SJSA1 (cell line): ENCODE results near the gene DRC1. TPM values are rescaled to one million over a fixed set of nuclear protein-coding genes. Genes with fewer than 3 reads are reported as not detected.
"Not testable (repeated sequence)": the region's sequence is repeated elsewhere in the genome, so short reads cannot be mapped to it uniquely, and the experiment has no call there.

Experiments used
- DNase-seq, 2 experiments: peaks; one replicate each; pipeline ENCODE4 v3.0.0-alpha.2; 2015 to 2020; ENCODE audit warnings: low spot score in 2 of 2, low read depth in 1 of 2
- H3K27ac ChIP-seq: fragments of 250-450 bp; sonication (Bioruptor Pico); 2 replicates; pipeline ENCODE4 v1.5.1; 2020; ENCODE audit warnings: mild to moderate bottlenecking, moderate library complexity
- H3K27me3 ChIP-seq: fragments of 250-450 bp; sonication (Bioruptor Pico); replicated peaks from 2 replicates; pipeline ENCODE4 v1.5.1; 2020; ENCODE audit warnings: mild to moderate bottlenecking, moderate library complexity
- H3K36me3 ChIP-seq: fragments of 250-450 bp; sonication (Bioruptor Pico); 2 replicates; pipeline ENCODE4 v1.5.1; 2020; ENCODE audit warnings: mild to moderate bottlenecking
- H3K4me1 ChIP-seq: fragments of 250-450 bp; sonication (Bioruptor Pico); replicated peaks from 2 replicates; pipeline ENCODE4 v1.6.1; 2021; ENCODE audit warnings: mild to moderate bottlenecking
- H3K4me3 ChIP-seq: fragments of 250-450 bp; sonication (Bioruptor Pico); 2 replicates; pipeline ENCODE4 v1.5.1; 2020; ENCODE audit warnings: mild to moderate bottlenecking
- H3K9me3 ChIP-seq: fragments of 250-450 bp; sonication (Bioruptor Pico); replicated peaks from 2 replicates; pipeline ENCODE4 v1.5.1; 2020; ENCODE audit warnings: mild to moderate bottlenecking
- total RNA-seq: library from RNA; depleted of rRNA; stranded (reverse); fragments of >200 nt; shearing (Covaris generic); gene quantifications from 2 replicates; pipeline ENCODE4 v1.2.3, GENCODE V29; 2014; rRNA removed

Gene DRC1
- not detected in 2 replicates for total RNA-seq

DNA sequence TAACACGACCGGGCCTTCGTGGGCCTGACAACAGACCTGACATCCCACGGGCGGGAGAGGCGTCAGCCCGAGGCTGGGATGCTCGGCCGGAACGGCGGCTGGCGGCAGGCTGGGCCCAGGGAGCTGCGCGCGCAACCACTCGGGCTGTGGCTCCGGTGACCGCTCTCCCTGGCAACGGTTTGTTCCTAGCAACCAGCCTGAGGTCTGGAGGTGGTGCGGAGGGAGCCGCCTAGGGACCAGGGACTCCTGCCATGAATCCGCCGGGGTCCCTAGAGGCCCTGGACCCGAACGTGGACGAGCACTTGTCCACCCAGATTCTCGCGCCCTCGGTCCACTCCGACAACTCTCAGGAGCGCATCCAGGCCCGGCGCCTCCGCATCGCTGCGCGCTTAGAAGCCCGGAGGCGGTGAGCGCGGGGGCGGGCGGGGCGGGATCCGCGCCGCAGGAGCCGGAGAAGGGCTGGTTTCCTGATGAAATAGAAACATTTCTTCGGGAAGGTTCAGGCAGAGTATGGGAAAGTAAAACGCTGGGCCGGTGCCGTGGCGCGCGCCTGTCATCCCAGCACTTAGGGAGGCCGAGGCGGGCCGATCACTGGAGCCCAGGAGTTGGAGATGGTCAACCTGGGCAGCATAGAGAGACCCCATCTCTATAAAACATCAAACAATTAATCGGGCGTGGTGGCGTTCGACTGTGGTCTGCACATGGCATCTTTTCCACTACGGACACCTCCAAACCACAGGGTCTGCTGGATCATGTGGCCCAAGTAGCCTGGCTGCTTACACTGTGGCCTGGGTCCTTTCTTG is at the start of gene DRC1:
Gene DRC1, plus strand, starts transcription at position 182 of the 803 bp plus-strand sequence. Its CDS starts 70 bp downstream, at position 252.
- Histone ChIP-seq H3K27ac (no peak within 1 kb of the TSS), H3K4me3 (peak within 1 kb of the TSS; percentile 24; the same call in 1 of the 2 replicates), H3K27me3 (no peaks in the 10 kb centered on the region; the same call in 1 of the 2 replicates), H3K4me1 (peaks cover 4% of the 10 kb centered on the region), H3K36me3 (no peaks in the 10 kb centered on the region), H3K9me3 (no peaks in the 10 kb centered on the region)
- peak; percentile 34 to 66 for DNase-seq

DNA sequence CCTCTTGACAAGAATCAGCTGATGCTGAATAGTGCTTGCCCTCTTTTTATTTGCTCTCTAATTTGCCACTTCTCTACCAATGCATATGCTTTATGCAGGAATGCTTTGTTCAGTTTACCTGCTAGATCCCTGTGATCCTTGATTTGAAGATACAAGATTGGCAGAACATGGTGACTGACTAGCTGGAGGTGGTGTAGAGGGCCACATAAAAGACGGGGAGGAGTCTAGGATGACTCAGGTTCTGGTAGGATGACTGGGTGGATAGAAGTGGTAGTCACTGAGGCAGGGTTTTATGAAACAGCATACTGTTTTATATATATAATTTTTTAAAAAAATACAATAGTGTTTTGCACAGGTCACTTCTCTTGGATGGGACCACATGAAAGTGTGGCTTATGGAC is 48.8 kb upstream of the DRC1 start:
- Histone ChIP-seq H3K9me3 (no peaks in the 10 kb centered on the region), H3K4me1 (peaks cover 16% of the 10 kb centered on the region), H3K27ac (no peak overlapping the region), H3K36me3 (peaks cover 7% of the 10 kb centered on the region), H3K27me3 (no peaks in the 10 kb centered on the region), H3K4me3 (no peak overlapping the region)
- DNase-seq = no peak

DNA sequence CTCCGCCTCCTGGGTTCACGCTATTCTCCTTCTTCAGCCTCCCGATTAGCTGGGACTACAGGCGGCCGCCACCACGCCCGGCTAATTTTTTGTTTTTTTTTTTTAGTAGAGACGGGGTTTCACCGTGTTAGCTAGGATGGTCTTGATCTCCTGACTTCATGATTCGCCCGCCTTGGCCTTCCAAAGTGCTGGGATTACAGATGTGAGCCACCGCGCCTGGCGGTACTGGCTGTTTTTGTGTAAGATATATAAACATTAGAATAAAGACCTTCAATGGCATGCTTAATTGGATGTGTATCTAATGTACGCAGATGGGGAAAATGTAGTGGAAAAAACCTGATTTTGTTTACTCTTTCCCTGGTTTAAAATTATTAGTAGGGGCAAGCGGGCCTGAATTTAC is 47.3 kb upstream of the DRC1 start:
- DNase-seq, H3K4me3 ChIP-seq, H3K27ac ChIP-seq, H3K27me3 ChIP-seq, H3K36me3 ChIP-seq, H3K9me3 ChIP-seq: not testable (repeated sequence)
- H3K4me1 ChIP-seq = peaks cover 16% of the 10 kb centered on the region

DNA sequence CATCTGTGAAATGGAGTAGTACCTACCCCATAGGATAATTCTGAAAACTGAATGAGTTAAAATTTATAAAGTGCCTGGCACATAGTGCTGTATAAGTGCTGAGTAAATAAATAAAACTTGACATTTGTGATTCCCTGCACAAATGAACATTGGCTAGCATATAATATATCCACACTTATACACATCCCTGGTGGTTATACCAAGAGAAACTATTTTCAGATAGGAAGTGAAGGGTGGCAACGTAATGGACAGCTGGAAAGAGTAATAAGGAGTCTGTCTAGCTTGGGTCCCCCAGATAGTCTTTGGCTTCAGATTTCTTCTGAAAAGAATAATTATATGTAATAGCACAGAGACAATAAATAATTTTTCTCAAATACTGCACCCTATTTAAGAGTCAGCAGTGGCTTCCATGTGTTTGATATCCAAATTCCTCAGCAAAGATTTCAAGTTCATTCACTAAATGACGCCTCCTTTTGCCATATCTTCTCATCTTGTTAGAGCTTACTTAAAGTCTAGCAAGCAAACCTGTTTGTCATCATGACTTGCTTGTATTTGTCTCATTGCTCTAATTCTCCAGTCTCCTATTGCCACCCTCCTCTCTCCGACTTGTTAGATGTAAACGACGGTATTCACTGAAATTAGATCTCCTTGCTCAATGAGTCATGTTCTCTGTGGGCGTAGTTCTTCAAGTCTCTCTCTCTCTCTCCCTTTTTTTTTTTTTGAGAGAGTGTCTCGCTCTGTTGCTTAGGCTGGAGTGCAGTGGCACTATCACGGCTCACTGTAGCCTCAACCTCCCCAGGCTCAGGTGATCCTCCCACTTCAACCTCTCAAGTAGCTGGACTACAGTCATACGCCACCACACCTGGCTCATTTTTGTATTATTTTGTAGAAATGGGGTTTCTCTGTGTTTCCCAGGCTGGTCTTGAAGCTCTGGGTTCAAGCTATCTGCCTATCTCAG is 46.4 kb upstream of the DRC1 start:
- peaks cover 16% of the 10 kb centered on the region for H3K4me1 ChIP-seq
- H3K36me3 ChIP-seq = peaks cover 7% of the 10 kb centered on the region
- no peak overlapping the region for H3K4me3 ChIP-seq
- no peaks in the 10 kb centered on the region for H3K27me3 ChIP-seq
- DNase-seq = peak; percentile 53 to 65
- no peaks in the 10 kb centered on the region for H3K9me3 ChIP-seq
- peak overlapping the region; percentile 22; the same call in 1 of the 2 replicates for H3K27ac ChIP-seq

DNA sequence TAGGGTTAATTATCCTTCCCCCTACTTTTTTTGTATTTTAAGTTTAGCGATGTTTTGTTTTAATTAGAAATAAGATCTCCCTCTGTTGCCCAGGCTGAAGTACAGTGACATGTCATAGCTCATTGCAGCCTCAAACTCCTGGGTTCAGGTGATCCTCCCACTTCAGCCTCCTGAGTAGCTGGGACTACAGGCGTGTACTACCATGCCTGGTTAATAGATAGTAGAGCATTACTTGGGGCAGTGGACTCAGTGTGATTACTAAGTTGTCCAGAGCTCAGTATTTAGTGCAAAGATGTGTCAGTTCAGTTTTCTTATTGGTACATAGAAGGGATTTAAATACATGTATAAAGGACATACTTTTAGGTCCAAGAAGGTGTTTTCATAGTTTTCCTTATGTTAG is 45.6 kb upstream of the DRC1 start:
- Histone ChIP-seq H3K4me3 (no peak overlapping the region), H3K4me1 (peaks cover 16% of the 10 kb centered on the region), H3K27me3 (no peaks in the 10 kb centered on the region), H3K27ac (no peak overlapping the region), H3K9me3 (no peaks in the 10 kb centered on the region), H3K36me3 (peaks cover 7% of the 10 kb centered on the region)
- DNase-seq = no peak

DNA sequence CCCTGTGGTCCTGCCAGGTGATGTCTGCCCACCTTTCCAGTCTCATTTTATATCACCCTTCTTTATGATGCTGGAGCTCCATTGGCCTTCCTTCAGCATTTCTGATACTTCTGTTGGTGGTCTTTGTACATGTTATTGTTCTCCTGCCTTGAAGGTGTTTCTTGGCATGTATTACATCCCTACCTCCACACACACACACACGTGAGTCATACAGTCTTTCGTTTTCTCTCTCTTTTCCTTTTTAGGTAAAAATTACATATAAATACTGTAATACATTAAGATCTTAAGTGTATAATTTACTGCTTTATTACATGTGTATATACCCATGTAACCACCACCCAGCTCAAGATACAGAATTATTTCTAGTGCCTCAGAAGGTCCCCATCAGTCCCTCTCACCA is 44.9 kb upstream of the DRC1 start:
- no peak overlapping the region for H3K27ac ChIP-seq

DNA sequence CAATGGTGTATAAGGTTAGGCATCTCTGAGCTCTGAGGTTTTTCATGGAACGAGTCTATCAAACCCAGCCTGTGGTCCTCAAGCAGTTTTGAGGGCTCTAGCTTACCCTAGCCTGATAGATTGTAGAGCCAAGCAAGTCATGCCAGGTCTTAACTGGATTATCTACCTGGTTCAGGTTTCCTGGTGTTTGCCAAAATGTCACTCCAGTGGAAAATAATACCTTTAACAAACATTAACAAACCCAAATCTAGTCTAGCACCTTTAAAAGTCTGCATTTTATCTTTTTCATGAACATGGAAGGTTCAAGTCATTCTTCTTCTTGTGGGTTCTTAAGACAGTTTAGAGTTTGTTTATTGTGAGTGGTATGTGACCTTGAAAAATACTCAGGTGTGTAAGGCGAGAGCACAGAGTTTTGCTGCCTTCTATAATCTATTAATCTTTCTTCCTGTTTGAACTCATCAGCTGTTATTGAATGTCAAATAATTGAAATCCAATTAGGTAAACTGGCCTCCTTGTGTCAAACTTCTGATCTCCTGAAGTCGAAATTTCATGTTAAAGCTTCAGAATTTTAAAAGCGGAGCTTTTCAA is 41.7 kb upstream of the DRC1 start:
- no peak for DNase-seq
- H3K9me3 ChIP-seq = no peaks in the 10 kb centered on the region
- no peaks in the 10 kb centered on the region for H3K27me3 ChIP-seq
- no peak overlapping the region for H3K4me3 ChIP-seq
- peaks cover 7% of the 10 kb centered on the region for H3K36me3 ChIP-seq
- H3K4me1 ChIP-seq = peaks cover 14% of the 10 kb centered on the region
- no peak overlapping the region for H3K27ac ChIP-seq

More for the DNA sequence above, 44.9 kb upstream of the DRC1 start:
- H3K4me3 ChIP-seq = no peak overlapping the region
- H3K27me3 ChIP-seq = no peaks in the 10 kb centered on the region
- H3K4me1 ChIP-seq = peaks cover 16% of the 10 kb centered on the region
- no peak for DNase-seq
- H3K9me3 ChIP-seq = no peaks in the 10 kb centered on the region
- H3K36me3 ChIP-seq = peaks cover 7% of the 10 kb centered on the region

DNA sequence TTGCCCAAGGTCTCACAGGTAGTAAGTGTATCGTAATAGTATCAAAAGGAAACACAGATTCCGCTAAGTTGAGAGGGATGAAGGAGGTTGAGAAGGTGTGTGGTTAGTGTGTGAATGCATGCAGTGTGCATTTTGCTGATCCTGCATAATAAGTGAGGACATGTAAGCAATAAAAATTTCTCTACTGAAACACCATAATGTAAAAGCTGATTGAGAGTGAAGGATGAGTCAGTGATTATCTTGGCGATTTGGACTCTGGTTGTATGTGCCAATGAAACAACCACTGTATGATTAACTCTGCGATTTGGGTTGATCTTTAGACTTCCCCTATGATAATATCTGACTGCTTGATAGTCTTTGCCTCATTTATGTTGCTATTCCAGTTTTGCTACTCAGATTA is 38.4 kb upstream of the DRC1 start:
- no peak for DNase-seq
- peaks cover 6% of the 10 kb centered on the region for H3K36me3 ChIP-seq
- no peak overlapping the region for H3K27ac ChIP-seq
- no peak overlapping the region for H3K4me3 ChIP-seq
- no peaks in the 10 kb centered on the region for H3K4me1 ChIP-seq
- no peaks in the 10 kb centered on the region for H3K27me3 ChIP-seq
- no peaks in the 10 kb centered on the region for H3K9me3 ChIP-seq

DNA sequence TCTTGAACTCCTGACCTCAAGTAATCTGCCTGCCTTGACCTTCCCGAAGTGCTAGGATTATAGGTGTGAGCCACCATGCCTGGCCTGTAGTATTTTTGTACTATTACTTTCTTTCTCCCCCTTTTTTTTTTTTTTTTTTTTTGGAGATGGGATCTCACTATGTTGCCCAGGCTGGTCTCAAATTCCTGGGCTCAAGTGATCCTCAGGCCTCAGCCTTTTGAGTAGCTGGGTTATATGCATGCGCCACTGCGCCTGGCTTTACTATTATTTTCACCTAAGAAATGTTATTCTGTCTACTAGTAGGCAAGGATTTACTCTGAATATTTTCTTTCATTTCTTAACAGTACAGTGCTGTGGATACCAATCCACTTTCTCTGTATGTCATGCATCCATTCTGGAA is 37.8 kb upstream of the DRC1 start:
- H3K27me3 ChIP-seq = no peaks in the 10 kb centered on the region
- H3K36me3 ChIP-seq = peaks cover 6% of the 10 kb centered on the region
- no peak for DNase-seq
- no peak overlapping the region for H3K4me3 ChIP-seq
- no peaks in the 10 kb centered on the region for H3K4me1 ChIP-seq
- H3K9me3 ChIP-seq = no peaks in the 10 kb centered on the region
- no peak overlapping the region for H3K27ac ChIP-seq

DNA sequence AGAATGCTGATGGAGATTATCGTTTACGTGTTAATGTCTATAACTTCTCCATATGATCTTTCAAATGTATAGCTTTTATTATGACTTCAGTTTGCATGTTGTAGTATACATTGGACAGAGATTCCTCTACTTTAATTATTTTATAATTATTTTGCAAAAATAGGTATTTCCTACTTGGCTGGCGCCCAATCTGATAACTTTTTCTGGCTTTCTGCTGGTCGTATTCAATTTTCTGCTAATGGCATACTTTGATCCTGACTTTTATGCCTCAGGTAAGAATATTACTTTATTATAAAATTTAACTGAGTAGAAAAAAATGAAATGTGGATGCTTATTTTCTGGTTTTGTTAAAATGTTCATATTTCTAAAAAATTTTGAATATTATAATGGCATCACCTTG is 37.1 kb upstream of the DRC1 start:
- Histone ChIP-seq H3K9me3 (no peaks in the 10 kb centered on the region), H3K27me3 (no peaks in the 10 kb centered on the region), H3K36me3 (peaks cover 10% of the 10 kb centered on the region)

DNA sequence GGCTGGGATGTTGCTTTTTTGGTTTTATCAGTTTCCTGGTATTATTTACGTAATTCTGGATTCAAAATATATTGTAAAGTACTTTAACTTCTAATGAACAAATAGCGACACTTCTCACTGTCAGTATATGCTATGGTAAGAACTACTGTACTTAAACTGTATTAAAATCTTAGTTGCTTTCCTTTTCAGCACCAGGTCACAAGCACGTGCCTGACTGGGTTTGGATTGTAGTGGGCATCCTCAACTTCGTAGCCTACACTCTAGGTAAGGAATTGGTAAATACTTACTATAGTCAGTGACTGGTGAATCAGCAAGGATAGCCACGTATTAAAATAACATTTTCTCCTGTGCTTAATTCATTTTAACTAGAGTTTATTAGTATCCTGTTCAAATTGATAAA is 34.8 kb upstream of the DRC1 start:
- Histone ChIP-seq H3K27me3 (no peaks in the 10 kb centered on the region), H3K4me3 (no peak overlapping the region), H3K27ac (no peak overlapping the region), H3K4me1 (no peaks in the 10 kb centered on the region), H3K9me3 (no peaks in the 10 kb centered on the region), H3K36me3 (peaks cover 10% of the 10 kb centered on the region)
- no peak for DNase-seq

More for the DNA sequence above, 37.1 kb upstream of the DRC1 start:
- Histone ChIP-seq H3K4me3 (no peak overlapping the region), H3K27ac (no peak overlapping the region), H3K4me1 (no peaks in the 10 kb centered on the region)
- DNase-seq = no peak

DNA sequence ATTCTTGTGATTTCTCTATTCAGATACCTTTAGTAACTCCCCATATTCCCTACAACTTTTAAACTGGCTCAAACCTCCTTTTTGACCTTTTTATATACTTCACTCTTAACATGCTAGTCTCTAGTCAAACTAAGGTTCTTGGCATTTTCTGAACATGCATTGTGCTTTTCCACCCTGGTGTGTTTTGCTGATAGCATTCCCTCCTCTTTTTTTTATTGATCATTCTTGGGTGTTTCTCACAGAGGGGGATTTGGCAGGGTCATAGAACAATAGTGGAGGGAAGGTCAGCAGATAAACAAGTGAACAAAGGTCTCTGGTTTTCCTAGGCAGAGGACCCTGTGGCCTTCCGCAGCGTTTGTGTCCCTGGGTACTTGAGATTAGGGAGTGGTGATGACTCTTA is 32.1 kb upstream of the DRC1 start:
- peaks cover 16% of the 10 kb centered on the region for H3K36me3 ChIP-seq
- H3K4me1 ChIP-seq, H3K4me3 ChIP-seq, H3K27me3 ChIP-seq, H3K27ac ChIP-seq, DNase-seq, H3K9me3 ChIP-seq: not testable (repeated sequence)

DNA sequence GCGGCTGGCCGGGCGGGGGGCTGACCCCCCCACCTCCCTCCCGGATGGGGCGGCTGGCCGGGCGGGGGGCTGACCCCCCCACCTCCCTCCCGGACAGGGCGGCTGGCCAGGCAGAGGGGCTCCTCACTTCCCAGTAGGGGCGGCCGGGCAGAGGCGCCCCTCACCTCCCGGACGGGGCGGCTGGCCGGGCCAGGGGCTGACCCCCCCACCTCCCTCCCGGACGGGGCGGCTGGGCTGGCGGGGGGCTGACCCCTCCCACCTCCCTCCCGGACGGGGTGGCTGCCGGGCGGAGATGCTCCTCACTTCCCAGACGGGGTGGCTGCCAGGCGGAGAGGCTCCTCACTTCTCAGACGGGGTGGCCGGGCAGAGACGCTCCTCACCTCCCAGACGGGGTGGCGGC is 30.8 kb upstream of the DRC1 start:
- H3K4me1 ChIP-seq, DNase-seq, H3K27me3 ChIP-seq, H3K9me3 ChIP-seq, H3K4me3 ChIP-seq, H3K27ac ChIP-seq: not testable (repeated sequence)
- H3K36me3 ChIP-seq = peaks cover 25% of the 10 kb centered on the region
